Activated CD4-positive, alpha-beta T cell treated with anti-CD3 and anti-CD28 coated beads, Interleukin-2, amount 10 ng/mL, durations not matched to agents 24 days and 14 days (primary cell): ENCODE results near the gene PES1. TPM values are rescaled to one million over a fixed set of nuclear protein-coding genes. Genes with fewer than 3 reads are reported as not detected.
"Not testable (repeated sequence)": the region's sequence is repeated elsewhere in the genome, so short reads cannot be mapped to it uniquely, and the experiment has no call there.

Experiments used
- DNase-seq: peaks from one replicate; pipeline ENCODE4 v3.0.0; 2022
- H3K27ac Mint-ChIP-seq: one replicate; pipeline ENCODE4 v1.8.0; 2022; ENCODE audit warnings: mild to moderate bottlenecking, mixed read lengths
- H3K27me3 Mint-ChIP-seq: one replicate; pipeline ENCODE4 v1.8.0; 2022; ENCODE audit warnings: mixed read lengths
- H3K36me3 Mint-ChIP-seq: one replicate; pipeline ENCODE4 v1.8.0; 2022; ENCODE audit warnings: low read depth, mild to moderate bottlenecking, mixed read lengths
- H3K4me1 Mint-ChIP-seq: one replicate; pipeline ENCODE4 v1.8.0; 2021; ENCODE audit warnings: mixed read lengths
- H3K4me3 Mint-ChIP-seq: one replicate; pipeline ENCODE4 v1.8.0; 2022; ENCODE audit warnings: mild to moderate bottlenecking, moderate library complexity, mixed read lengths
- H3K9me3 Mint-ChIP-seq: one replicate; pipeline ENCODE4 v1.8.0; 2021; ENCODE audit warnings: mixed read lengths
- intact Hi-C: fragments of 100-400 bp; cut with micrococcal nuclease; formaldehyde crosslinking; loops from one replicate; pipeline ENCODE4 v1.15.1; 2023
- total RNA-seq: library from RNA; stranded (reverse); gene quantifications from 2 replicates; pipeline ENCODE4 v1.2.3, GENCODE V29; 2022

The PES1 gene
- total RNA-seq, 1 donor from 2014 or later: 170 TPM

DNA sequence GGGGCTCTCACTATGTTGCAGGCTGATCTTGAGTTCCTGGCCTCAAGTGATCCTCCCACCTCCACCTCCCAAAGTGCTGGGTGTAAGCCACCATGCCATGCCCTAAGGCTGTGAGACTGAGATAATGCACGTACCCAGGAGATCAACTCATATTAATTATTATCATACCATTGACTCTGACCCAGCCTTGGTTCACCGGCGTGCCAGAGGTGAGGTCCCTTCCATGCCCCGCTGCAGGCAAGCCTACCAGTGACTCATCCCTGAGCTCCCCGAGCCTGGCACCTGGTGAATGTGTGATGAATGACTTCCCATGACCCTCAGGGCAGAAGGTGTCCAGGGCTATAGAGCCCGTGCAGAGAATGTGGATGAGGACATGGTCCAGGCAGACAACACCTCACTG lies 29.3 kb downstream of the PES1 start:
- DNase-seq: no peak
- Mint-ChIP-seq H3K9me3 (no peaks in the 10 kb centered on the region), H3K4me3 (no peak overlapping the region), H3K36me3 (no peaks in the 10 kb centered on the region), H3K27me3 (no peaks in the 10 kb centered on the region), H3K27ac (no peak overlapping the region), H3K4me1 (no peaks in the 10 kb centered on the region)
- intact Hi-C loops: no loop called here

DNA sequence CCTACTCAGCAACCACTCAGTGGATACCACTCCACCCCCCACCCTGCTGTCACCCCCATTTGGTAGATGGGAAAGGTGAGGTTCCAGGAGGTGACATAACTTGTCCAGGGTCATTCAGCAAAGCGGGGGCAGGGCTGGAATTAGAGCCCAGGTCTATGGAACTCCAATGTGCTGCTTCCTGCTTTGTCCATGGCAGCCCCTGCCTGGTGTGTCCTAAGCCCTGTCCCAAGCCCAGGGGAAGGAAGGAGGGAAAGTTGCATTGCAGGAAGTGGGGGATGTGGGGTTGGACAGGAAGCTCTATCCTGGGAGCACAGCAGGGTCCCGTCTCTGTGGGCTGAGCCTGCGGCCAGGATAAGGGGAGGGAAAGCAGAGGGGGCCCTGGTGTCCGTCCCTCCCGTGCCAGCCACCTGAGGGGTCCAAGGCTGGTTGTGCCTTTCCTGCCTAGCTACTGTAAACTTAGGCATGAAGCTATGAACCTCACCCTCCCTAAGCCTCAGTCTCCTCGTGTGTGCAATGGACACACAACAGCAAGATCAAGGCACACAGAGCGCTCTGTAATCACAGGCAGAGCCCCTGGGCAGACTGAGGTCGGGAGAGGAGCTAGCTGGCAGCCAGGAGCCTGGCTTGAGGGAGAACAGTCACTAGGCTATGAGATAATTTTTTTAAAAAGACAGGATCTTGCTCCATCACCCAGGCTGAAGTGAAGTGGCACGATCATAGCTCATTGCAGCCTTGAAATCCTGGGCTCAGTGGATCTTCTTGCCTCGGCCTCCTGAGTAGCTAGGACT lies 30.1 kb downstream of the PES1 start:
- DNase-seq: no peak
- no peaks in the 10 kb centered on the region for H3K9me3 Mint-ChIP-seq
- intact Hi-C loops: no loop called here
- no peaks in the 10 kb centered on the region for H3K27me3 Mint-ChIP-seq
- H3K4me1 Mint-ChIP-seq: no peaks in the 10 kb centered on the region
- H3K4me3 Mint-ChIP-seq: no peak overlapping the region
- H3K36me3 Mint-ChIP-seq: no peaks in the 10 kb centered on the region
- H3K27ac Mint-ChIP-seq: no peak overlapping the region

DNA sequence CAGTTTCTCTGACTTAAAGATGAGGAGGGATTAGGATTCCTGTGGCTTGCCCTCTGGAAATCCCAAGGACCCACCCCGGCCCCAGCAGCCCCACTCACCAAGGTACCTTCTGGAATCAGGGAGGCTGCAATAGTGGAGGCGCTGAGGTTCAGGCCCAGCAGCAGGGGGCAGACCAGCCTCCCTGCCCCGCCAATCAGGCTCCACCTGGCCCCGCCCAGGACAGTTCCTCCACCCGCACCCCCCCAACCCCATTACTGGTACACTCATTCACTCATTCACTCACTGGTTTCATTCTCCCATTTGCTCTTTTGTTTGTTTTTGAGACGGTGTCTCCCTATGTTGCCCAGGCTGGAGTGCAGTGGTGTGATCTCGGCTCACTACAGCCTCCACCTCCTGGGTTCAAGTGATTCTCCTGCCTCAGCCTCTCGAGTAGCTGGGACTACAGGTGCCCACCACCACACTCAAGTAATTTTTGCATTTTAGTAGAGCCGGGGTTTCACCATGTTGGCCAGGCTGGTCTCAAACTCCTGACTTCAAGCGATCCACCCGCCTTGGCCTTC lies 31.0 kb downstream of the PES1 start:
- H3K36me3 Mint-ChIP-seq, H3K9me3 Mint-ChIP-seq, DNase-seq: not testable (repeated sequence)

DNA sequence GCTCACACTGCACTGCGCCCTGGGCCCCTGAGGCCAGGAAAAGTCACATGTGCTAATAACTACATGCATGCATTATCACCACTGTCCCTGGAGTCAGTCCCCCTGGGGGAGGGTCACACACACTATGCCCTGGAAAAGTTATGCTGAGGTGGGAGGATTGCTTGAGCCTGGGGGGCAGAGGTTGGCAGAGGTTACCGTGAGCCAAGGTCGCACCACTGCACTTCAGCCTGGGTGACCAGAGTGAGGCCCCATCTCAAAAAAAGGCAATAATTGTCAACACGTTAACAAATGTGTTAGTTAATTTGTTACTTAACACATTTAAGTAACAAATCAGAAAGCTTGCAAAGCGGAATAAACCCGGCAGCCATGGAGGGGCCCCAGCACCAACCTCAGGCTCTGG lies 31.8 kb downstream of the PES1 start:
- no peak overlapping the region for H3K27ac Mint-ChIP-seq
- H3K36me3 Mint-ChIP-seq: no peaks in the 10 kb centered on the region
- no peaks in the 10 kb centered on the region for H3K4me1 Mint-ChIP-seq
- H3K27me3 Mint-ChIP-seq: no peaks in the 10 kb centered on the region
- H3K4me3 Mint-ChIP-seq: no peak overlapping the region
- intact Hi-C loops: no loop called here
- no peaks in the 10 kb centered on the region for H3K9me3 Mint-ChIP-seq
- no peak for DNase-seq

More for the DNA sequence above, 31.0 kb downstream of the PES1 start:
- H3K4me1 Mint-ChIP-seq, H3K4me3 Mint-ChIP-seq, H3K27ac Mint-ChIP-seq, H3K27me3 Mint-ChIP-seq, intact Hi-C loops: not testable (repeated sequence)

DNA sequence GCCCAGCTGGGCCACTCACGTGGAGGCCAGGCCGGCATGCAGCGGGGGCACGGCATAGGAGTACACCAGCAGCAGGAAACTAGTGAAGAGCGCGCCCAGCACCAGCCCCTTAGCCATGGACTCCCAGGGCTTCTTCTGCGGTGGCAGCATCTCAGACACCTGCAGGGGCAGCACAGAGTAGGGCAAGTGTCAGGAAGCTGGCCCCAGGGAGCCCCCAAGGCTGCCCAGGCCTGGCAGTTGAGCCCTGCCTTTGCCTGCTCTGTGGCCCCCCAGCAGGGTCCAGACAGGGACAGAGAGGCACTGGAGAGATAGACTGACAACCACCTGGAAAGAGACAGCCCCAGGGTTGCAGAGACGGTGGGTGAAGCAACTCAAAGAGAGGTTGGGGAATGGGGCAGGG lies 34.5 kb downstream of the PES1 start:
- H3K9me3 Mint-ChIP-seq: no peaks in the 10 kb centered on the region
- no peaks in the 10 kb centered on the region for H3K27me3 Mint-ChIP-seq
- no peak overlapping the region for H3K4me3 Mint-ChIP-seq
- no peak overlapping the region for H3K27ac Mint-ChIP-seq
- H3K4me1 Mint-ChIP-seq: peaks cover 2% of the 10 kb centered on the region
- intact Hi-C loops: no loop called here
- no peak for DNase-seq
- H3K36me3 Mint-ChIP-seq: no peaks in the 10 kb centered on the region

DNA sequence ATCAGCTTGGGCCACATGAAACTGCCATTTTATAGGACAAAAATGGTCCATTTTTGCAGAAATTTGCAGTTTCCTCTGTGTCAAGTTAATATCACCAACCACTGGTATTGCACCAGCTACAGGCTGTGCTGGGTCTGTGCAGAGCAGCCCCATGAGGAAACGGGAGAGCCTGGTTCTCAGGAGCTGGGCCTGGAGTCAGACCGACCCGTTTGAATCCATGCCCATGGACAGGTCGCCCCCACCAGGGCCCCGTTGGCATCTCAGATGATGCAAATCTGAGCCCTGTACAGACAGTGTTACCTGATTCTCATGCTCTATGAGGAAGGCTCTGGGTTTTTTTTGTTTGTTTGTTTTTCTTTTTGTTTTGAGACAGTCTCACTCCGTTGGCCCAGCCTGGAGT lies 35.3 kb downstream of the PES1 start:
- H3K27ac Mint-ChIP-seq: no peak overlapping the region
- intact Hi-C loops: no loop called here
- no peaks in the 10 kb centered on the region for H3K27me3 Mint-ChIP-seq
- H3K9me3 Mint-ChIP-seq: no peaks in the 10 kb centered on the region
- H3K36me3 Mint-ChIP-seq: no peaks in the 10 kb centered on the region
- no peak overlapping the region for H3K4me3 Mint-ChIP-seq
- DNase-seq: no peak
- peaks cover 2% of the 10 kb centered on the region for H3K4me1 Mint-ChIP-seq

DNA sequence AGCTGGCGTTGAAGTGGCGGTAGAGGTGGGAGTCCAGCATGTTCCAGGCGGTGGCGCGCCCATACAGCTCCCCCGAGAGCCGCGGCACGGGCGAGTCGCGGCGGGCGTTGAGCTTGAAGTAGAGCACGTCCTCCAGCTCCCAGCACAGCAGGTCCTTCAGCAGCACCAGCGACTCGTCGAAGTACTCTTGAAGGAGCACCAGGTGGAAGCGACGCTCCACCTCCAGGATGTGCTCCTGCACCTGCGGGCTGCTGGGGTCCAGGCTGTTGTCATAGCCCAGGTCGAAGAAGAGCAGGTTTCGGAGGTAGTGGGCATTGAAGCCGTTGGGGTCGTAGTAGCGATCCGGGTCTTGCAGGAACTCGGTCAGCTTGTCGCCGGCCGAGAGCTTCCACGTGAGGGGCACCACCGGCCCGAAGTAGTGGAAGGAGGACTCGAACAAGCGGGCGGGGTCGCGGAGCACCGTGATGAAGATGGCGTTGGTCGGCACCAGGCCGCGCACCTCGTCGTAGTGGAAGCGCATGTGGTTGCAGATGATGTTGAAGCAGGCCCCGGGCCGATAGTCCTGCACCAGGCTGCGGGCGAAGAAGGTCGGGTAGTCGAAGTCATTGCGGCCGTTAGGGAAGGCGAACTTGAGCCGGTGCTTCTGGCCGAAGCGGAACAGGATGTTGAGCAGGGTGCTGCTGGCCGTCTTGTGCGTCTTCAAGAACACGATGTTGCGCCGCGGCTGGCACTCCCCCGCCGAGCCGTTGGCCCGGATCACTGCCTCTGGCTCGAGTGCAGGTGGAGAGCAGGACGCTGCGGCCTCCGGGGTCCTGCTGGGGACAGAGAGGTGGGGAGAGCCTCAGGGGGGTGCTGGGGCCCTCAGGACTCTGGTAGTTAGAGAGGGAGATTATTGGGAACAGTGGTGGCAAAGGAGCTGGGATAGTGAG lies 36.2 kb downstream of the PES1 start:
- H3K9me3 Mint-ChIP-seq: no peaks in the 10 kb centered on the region
- no peak for DNase-seq
- no peaks in the 10 kb centered on the region for H3K27me3 Mint-ChIP-seq
- H3K4me1 Mint-ChIP-seq: peaks cover 2% of the 10 kb centered on the region
- no peak overlapping the region for H3K4me3 Mint-ChIP-seq
- no peaks in the 10 kb centered on the region for H3K36me3 Mint-ChIP-seq
- intact Hi-C loops: no loop called here
- no peak overlapping the region for H3K27ac Mint-ChIP-seq

DNA sequence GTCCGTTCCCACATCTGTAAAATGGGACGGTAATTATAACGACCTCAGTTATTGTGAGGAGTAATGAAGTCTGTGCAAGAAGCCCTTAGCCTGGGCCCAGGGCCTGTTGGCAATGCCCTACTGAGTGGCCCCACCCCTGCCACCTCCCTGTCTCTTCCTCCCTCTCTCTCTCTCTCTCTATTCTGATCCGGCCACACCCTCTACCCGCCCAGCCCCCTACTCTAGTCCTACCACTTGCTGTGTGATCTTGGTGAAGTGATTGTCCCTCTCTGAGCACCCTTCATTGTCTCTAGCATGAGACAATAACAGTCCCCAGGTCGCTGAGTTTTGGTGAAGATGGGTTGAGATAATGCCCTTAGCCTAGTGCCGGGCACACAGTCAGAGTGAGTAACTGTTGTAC lies 37.7 kb downstream of the PES1 start:
- H3K36me3 Mint-ChIP-seq: no peaks in the 10 kb centered on the region
- no peak overlapping the region for H3K27ac Mint-ChIP-seq
- no peak for DNase-seq
- intact Hi-C loops: no loop called here
- H3K4me1 Mint-ChIP-seq: peaks cover 2% of the 10 kb centered on the region
- H3K9me3 Mint-ChIP-seq: no peaks in the 10 kb centered on the region
- no peaks in the 10 kb centered on the region for H3K27me3 Mint-ChIP-seq
- no peak overlapping the region for H3K4me3 Mint-ChIP-seq

DNA sequence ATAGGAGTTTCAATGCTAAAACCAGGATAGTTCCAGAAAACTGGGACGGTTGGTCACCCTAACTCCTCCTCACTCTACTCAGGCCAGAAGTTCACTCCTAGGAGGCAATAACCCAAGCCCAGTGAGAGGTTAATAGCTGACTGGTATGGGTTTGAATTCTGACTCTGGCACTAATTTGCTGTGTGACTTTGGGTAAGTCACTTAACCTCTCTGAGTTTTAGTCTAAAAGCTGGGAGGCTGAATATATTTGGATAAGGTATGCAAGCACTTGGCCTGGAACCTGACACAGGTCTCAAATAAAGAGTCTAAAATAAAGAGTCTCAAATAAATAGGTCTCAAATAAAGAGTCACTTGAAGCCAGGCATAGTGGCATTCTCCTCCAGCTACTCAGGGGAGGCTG lies 39.0 kb downstream of the PES1 start:
- H3K27ac Mint-ChIP-seq: no peak overlapping the region
- H3K4me1 Mint-ChIP-seq: peaks cover 2% of the 10 kb centered on the region
- DNase-seq: no peak
- H3K27me3 Mint-ChIP-seq: no peaks in the 10 kb centered on the region
- no peaks in the 10 kb centered on the region for H3K36me3 Mint-ChIP-seq
- intact Hi-C loops: no loop called here
- no peak overlapping the region for H3K4me3 Mint-ChIP-seq
- no peaks in the 10 kb centered on the region for H3K9me3 Mint-ChIP-seq

DNA sequence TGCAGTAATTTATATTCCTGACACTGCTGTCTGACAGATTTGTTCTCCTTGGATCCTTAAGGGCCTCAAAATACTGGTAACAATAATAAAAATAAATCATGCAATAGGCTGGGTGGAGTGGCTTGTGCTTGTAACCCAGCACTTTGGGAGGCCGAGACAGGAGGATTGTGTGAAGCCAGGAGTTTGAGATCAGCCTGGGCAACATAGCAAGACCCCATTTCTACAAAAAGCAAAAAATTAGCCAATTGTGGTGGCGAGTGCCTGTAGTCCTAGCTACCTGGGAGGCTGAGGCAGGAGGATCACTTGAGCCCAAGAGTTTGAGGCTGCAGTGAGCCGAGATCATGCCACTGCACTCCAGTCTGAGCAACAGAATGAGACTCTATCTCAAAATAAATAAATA lies 39.9 kb downstream of the PES1 start:
- H3K36me3 Mint-ChIP-seq, intact Hi-C loops, H3K27me3 Mint-ChIP-seq: not testable (repeated sequence)

DNA sequence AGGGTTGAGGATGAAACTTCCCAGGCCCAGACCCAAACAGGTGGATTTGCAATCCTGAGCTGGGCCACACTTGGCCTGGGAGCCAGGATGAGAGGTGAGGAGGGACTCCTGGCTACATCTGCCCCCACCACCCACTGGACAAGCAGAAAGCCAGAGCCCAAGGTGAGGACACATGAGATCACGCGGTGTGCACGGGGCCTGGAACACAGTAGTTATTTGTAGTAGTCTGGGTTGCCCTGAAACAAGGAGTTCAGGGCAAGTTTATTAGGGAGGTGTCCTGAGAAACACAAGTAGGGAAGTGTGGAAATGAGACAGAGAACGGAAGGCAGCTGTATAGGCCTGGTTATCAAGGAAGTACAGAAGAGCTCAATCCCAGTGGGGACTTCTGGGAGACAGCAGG lies 44.5 kb downstream of the PES1 start:
- H3K4me1 Mint-ChIP-seq: no peaks in the 10 kb centered on the region
- H3K9me3 Mint-ChIP-seq: no peaks in the 10 kb centered on the region
- no peak overlapping the region for H3K27ac Mint-ChIP-seq
- H3K36me3 Mint-ChIP-seq: no peaks in the 10 kb centered on the region
- peaks cover 16% of the 10 kb centered on the region for H3K27me3 Mint-ChIP-seq
- intact Hi-C loops: no loop called here
- DNase-seq: no peak
- no peak overlapping the region for H3K4me3 Mint-ChIP-seq

More for the DNA sequence above, 39.9 kb downstream of the PES1 start:
- H3K9me3 Mint-ChIP-seq, H3K4me1 Mint-ChIP-seq, DNase-seq, H3K27ac Mint-ChIP-seq, H3K4me3 Mint-ChIP-seq: not testable (repeated sequence)

DNA sequence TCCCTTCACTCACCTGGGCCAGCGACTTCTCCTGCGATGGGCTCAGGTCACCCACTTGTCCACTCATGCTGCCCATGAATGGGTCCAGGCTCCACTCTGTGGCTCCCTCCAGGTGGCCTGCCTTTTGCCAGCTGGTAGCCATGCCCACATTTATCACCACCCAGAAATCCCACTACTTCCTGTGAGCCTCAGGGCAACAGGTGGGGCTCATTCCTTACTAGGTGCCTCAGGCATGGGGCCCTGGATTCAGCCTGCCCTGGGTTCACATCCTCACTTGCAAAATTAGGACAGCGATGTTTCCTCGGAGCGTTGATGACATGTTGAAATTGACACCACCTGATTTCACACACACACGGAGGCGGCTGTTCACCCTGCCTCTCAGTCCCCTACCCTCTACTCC lies 45.1 kb downstream of the PES1 start, which contains the start of gene SEC14L6:
Gene SEC14L6, minus strand, starts transcription at position 126 of the 400 bp plus-strand sequence. Its CDS starts 59 bp downstream, at position 67.
- Mint-ChIP-seq H3K9me3 (no peaks in the 10 kb centered on the region), H3K4me3 (no peak within 1 kb of the TSS), H3K4me1 (no peaks in the 10 kb centered on the region), H3K27ac (no peak within 1 kb of the TSS), H3K36me3 (no peaks in the 10 kb centered on the region), H3K27me3 (peaks cover 19% of the 10 kb centered on the region)
- intact Hi-C loops: no loop called here
- no peak for DNase-seq

DNA sequence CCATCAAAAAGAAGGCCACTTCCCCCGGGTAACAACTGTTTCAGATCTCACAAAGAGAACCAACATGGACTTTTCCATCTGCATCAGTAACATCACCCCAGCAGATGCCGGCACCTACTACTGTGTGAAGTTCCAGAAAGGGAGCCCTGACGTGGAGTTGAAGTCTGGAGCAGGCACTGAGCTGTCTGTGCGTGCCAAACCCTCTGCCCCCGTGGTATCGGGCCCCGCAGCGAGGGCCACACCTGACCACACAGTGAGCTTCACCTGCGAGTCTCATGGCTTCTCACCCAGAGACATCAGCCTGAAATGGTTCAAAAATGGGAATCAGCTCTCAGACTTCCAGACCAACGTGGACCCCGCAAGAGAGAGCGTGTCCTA lies 48.9 kb downstream of the PES1 start:
- no peak for DNase-seq
- H3K27ac Mint-ChIP-seq: no peak overlapping the region
- peaks cover 29% of the 10 kb centered on the region for H3K27me3 Mint-ChIP-seq
- H3K4me3 Mint-ChIP-seq: no peak overlapping the region
- H3K4me1 Mint-ChIP-seq: no peaks in the 10 kb centered on the region
- H3K9me3 Mint-ChIP-seq: no peaks in the 10 kb centered on the region
- no peaks in the 10 kb centered on the region for H3K36me3 Mint-ChIP-seq
- intact Hi-C loops: no loop called here
